A673 (cell line): ENCODE measurements around the gene KCNK3.

Source experiments
- EZH2 ChIP-seq: fragments of 200-600 bp; sonication (generic); IDR thresholded peaks from 2 replicates; pipeline ENCODE4 v1.6.1; 2017; ENCODE audit warnings: borderline replicate concordance, low read depth, mild to moderate bottlenecking, mixed read lengths, antibody characterized with exemption, low read length; ENCODE audit not compliant: poor library complexity, severe bottlenecking
- TF ChIP-seq, protein P1 (sequence below): fragments of 300-800, 200-600 bp; sonication (generic); conservative IDR thresholded peaks from 2 replicates; pipeline ENCODE4 v1.5.1; 2017; ENCODE audit warnings: low read depth, mild to moderate bottlenecking, antibody characterized with exemption, low read length, moderate library complexity, mixed read lengths

GRCh38 chr2:26672112-26672817 lies 20.3 kb upstream of the KCNK3 start:
- TF ChIP-seq, protein P1, sequence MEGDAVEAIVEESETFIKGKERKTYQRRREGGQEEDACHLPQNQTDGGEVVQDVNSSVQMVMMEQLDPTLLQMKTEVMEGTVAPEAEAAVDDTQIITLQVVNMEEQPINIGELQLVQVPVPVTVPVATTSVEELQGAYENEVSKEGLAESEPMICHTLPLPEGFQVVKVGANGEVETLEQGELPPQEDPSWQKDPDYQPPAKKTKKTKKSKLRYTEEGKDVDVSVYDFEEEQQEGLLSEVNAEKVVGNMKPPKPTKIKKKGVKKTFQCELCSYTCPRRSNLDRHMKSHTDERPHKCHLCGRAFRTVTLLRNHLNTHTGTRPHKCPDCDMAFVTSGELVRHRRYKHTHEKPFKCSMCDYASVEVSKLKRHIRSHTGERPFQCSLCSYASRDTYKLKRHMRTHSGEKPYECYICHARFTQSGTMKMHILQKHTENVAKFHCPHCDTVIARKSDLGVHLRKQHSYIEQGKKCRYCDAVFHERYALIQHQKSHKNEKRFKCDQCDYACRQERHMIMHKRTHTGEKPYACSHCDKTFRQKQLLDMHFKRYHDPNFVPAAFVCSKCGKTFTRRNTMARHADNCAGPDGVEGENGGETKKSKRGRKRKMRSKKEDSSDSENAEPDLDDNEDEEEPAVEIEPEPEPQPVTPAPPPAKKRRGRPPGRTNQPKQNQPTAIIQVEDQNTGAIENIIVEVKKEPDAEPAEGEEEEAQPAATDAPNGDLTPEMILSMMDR = no peak
- TF ChIP-seq EZH2 = no peak
